ENCODE measurements around the gene HIGD1A.

- TF ChIP-seq CTCF (IDR thresholded peaks at IDR 0.05) (peak in 5 of 7 experiments; percentile 43 to 76 (median 66)), POLR2A (IDR thresholded peaks at IDR 0.05) (no peak), POLR2AphosphoS5 (IDR thresholded peaks at IDR 0.05) (peak in 1 of 3 donors; percentile 27)
Observed at GRCh38 chr3:42831321-42831713, 27.0 kb upstream of the HIGD1A start.
